ENCODE data around the gene GNS.
"Not testable (repeated sequence)": the region's sequence is repeated elsewhere in the genome, so short reads cannot be mapped to it uniquely, and the experiment has no call there.

The GNS gene

DNA sequence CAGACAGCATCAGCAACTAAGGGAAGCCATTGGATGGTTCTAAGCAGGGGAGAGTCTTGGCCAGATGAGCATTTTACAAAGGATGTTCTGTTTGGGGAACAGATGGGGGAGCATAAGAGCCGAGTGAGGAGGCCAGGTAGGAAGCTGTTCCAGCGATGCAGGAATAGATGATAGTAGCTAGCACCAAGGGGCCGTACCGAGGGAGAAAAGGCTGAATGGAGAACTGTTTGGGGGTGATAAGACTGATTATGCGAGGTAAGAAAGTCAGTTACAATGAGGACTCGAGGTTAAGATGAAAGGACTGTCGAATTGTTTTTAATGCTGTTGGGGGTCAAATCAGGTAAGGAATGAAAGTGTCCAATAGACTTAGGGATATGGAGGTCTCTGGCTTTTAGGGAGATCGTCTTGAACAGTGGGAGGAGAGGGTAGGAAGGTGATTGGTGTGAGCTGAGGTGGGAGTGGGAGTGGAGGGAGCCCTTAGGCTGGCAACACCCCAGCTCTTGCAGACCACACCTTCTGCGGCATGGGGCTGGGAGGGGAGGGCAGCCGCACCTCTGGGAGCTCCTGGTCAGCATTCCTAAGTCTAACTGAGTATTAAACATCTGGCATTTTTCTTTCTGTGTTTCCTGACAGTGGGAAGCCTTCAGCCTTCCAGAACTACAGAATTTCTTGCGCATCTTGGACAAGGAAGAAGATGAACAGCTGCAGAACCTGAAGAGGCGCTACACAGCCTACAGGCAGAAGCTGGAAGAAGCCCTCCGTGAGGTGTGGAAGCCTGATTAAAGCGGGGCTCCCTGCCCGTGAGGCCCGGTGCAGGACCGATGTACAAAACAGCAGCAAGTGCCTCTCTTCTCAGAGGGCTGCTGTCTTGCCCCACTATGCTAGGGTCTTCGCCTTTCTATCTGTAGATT is 64.8 kb downstream of the GNS start:
- no peak for DNase-seq

DNA sequence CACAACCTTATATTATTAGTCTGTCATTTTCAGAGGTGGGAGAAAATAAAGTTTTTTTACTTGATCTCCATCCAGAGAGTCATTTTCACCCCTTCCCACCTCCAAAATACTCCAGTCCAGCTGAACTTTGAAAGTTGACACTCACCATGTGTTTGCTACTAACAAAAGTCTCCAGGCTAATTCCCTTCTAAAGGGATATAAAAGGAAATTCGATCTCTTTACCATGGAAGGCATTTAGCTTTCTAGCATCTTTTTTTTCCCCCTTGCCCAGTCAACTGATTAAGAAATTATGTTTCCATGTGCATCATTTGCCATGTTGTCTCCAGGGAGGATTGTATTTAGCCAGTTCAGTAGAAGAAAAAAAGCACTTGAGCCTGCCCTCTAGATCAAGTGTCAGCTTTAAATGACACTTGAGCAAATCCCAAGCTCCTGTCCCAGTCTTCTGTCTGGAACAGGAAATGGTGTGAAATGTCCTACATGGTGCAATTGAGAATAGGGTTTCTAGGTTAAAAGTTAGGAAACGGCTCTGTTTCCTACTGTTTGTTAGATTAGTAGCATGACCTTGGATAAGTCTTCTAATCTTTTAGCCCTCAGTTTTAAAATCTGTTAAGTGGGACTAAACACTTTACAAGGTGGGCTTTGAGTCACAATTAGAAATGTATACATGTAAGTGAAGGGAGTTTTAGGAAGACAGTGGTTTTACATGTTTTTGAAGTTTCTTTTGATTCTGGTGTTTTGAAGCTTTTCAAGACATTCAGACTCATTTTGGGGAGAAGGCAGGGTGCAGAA is 67.2 kb downstream of the GNS start:
- DNase-seq = no peak

DNA sequence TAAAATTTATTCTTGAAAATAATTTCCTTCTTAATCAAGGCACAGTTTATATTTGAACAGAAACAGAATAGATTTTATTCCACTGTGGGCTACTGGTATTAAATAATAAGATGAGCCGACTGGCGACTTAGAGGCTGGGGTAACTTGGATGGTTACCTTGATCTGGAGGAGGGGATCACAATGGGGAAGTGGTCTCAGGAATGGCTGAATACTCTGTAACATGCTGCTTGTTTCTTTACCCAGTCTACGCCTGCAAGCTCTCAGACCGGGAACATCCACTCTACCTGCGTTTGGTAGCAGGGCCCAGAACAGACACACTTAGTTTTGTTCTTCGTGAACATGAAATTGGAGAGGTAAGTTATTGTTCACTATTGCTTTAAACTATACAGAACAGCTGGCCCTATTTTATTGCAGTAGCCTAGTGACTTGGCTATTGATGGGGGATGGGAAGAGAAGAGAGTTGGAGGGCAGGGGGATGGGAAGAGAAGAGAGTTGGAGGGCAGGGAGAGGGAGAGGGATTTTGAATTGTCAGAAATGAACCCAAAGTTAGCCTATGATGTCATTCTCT is 67.9 kb downstream of the GNS start:
- DNase-seq = no peak

DNA sequence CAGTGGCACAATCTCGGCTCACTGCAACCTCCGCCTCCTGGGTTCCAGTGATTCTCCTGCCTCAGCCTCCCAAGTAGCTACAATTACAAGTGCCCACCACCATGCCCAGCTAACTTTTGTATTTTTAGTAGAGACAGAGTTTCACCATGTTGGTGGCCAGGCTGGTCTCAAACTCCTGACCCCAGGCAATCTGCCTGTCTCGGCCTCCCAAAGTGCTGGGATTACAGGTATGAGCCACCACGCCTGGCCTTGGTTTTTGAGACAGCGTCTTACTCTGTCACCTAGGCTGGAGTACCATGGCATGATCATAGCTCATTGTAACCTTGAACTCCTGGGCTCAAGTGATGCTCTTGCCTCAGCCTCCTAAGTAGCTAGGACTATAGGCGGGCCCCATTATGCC is 69.0 kb downstream of the GNS start:
- not testable (repeated sequence) for DNase-seq

DNA sequence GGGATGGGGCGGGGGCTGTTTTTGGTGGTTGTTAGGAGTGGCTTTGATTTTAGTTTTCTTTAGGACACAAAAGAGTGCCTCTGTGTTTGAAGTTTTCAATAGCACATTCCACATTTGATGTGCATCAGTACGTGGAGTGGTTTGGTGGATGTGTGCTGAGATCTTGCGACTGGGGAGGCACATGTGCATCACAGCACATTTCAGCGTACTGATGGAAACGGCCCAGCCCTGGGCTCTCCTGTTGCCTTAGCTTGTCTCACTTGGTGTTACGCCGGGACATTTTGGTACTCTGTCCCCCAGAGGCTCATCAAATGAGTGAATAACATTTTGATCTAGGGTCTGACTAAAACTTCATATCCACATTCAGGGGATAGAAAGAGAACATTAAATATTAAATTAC is 70.5 kb downstream of the GNS start:
- no peak for DNase-seq

DNA sequence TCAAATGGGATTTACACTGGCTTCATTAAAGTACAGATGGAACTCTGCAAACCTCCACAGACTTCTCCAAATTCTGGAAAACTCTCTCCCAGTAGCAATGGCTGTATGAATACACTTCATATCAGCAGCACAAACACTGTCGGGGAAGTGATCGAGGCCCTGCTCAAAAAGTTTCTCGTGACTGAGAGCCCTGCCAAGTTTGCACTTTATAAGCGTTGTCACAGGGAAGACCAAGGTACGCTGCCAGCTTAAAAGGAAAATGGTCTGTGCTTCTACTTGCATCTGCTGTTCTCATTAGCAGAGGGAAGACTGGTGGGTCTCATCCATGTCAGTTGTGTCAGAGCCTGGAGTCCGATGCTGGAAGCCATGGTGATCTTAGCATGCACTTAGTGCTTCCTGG is 71.0 kb downstream of the GNS start:
- DNase-seq = no peak

DNA sequence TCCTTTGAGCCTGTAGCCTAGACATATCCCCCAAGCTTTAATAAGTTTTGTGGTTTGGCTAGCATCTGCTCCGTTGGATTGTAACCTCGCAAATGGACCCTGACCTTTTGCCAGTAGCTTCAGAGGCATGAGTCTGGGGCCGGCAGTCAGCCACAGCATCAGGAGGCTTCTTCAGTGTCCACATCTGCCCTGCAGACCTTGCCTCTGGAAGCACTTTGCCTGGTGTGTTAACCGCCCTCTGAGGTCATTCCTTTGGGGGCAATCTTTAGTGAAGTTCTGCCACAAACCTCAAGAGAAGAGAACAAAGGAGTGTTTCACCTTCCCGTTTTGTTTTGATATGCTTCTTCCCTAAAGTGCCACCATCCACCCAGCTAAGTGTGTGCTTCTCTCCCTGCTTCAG is 71.4 kb downstream of the GNS start:
- DNase-seq = no peak

DNA sequence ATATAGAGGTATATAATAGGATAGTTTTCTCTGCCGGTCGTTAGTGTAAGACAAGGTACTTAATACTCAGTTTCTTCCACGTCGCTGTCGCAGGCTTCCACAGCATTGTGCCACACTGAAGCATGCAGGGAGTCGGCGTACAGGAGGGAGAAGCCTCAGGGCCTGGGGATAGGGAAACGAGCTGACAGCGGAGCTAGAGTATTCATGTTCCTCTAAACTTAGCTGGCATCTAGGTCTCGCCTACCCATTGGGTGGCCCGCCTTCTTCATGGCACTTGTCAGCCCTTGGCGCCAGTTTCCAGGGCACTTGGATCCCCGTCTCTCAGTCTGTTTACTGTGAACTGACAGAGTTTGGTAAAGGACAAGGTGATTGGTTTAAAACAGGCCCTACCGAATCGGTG is 73.6 kb downstream of the GNS start:
- no peak for DNase-seq

DNA sequence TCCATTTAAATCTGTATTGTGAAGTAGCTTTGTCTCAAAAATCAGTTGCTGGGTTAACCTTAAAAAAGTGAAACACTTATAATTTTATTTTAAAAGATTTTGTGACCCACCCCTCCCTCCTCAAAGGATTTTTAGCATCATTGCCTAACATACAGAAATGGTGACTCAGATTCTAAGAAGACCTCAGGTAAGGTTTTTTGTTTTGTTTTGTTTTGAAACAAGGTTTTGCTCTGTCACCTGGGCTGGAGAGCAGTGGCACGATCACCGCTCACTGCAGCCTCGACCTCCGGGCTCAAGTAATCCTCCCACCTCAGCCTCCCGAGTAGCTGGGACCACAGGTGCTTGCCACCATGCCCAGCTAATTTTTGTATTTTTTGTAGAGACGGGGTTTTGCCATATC is 74.2 kb downstream of the GNS start:
- no peak for DNase-seq

DNA sequence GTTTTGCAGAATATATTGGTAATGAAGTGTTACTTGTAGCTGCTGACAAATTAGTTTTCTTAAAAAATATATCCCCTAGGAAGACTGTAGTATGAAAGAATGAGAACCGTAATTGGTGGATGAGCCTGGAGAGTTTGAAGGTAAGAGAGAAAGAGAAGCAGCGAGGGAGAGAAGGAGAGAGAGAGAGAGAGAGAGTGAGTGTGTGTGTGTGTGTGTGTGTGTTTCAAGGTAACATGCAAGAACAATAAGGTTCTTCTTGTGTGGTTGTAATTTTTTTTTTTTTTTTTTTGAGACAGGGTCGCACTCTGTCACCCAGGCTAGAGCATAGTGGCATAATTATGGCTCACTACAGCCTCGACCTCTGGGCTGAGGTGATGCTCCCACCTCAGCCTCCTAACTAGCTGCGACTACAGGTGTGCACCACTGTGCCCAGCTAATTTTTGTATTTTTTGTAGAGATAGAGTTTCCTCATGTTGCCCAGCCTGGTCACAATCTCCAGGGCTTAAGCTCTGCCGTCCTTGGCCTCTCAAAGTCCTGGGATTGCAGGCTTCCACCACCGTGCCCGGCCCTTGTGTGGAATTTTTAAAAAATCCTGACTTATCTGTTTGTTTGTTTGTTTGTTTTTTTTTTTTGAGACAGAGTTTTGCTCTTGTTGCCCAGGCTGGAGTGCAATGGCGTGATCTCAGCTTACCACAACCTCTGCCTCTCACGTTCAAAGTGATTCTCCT is 75.2 kb downstream of the GNS start:
- no peak for DNase-seq

DNA sequence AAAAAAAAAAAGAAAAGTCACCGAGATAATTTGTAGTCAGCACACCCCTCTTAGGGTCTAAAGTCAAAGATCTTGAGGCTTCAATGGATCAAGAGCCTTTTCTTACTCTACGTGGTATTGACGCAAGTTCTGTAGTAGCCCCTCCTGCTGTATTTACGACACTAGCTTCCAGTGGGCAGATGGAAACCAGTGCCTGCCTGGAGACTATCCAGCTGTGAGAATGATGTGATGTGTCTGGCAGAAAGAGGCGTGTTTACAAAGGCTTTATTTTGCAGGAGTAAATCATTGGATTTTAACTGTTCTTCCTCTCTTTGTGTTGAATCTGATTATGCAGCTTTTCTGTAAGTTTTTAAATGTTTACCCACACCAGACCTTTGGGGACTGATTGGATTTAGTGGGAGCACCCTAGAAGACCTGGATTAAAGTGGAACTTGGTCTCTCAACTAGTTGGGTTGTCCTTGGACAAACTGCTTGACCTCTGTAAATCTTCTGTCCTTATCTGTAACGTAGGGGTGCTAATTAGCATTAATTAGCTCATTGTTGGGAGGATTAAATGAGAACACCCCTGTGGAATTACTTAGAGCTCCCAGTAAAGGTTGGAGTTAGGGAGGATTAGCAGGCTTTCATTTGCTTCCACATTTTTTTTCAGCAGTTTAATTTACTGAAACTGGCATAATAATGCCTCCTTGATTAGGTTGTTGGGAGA is 76.5 kb downstream of the GNS start:
- DNase-seq = peak; percentile 51

DNA sequence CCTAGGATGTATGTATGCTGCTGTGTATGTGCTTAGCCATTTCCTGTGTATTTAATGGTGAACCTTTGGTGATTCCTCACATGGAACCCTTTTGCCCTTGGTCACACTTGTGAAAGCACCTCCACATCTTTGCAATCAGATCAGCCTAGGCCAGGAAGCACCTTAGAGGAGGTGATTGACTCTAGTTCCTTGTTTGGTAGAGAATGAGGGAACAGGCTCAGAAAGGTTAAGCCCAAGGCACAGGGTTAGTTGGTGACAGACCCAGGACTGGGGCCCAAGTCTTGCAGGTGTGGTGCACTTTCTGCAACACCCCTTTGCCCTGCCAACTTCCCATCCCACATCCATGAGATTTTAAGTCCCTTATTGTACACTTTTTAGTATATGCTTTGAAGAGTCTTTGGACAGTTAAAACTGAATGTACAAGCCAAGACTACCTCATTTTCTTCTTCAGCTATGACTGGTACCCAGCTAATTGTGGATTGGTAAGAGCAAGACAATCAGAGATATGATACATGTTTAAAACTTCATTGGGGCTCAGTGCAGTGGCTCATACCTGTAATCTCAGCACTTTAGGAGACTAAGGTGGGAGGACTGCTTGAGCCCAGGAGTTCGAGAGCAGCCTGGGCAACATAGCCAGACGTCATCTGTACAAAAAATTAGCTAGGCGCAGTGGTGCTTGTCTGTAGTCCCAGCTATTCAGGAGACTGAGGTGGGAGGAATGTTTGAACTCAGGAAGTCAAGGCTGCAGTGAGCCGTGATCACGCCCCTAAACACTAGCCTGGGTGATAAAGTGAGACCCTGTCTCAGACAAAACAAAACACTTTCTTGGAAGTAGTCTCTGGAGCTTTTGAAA is 77.8 kb downstream of the GNS start:
- DNase-seq = no peak

DNA sequence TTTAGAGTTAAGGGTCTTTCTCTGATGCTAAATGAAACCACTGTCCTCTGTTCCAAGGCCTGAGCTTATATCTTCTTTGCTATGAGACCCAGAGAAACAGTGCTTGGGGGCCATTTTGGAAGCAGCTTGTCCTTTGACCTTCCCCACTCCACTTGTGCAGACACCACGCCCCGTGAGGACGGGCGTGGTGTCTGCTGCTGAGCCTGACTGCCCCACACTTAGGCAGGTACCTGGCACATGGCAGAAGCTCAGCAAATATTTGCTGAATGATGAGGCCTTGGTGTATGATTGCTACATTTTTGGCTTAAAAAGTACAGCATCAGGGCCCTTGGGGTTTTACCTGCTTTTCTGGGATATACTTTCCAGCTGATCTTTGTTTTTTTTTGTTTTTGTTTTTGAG is 79.0 kb downstream of the GNS start:
- no peak for DNase-seq

DNA sequence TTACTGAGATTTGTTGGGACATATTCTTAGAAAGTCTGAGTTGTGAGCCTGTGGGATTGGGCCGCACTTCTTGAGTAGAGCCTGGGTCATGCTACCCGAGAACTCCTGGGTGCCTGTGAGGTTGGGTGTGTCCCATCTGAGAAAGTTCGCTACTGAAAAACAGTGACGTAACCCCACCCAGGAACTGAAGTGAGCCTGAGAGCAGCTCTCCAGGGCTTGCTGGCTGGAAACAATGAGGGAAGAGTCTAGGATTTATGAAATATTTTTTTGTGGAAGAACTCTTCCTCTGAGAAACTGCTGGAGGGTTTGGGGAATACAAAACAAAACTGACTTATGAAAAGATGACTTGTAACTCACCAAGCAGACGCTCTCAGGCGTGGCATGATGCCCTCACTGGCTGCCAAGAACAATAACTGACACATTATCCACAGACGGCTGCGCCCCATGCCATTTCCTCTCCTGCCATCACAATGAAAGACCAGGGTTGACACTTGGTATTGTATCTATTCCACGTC is 79.7 kb downstream of the GNS start:
- peak; percentile 47 for DNase-seq

DNA sequence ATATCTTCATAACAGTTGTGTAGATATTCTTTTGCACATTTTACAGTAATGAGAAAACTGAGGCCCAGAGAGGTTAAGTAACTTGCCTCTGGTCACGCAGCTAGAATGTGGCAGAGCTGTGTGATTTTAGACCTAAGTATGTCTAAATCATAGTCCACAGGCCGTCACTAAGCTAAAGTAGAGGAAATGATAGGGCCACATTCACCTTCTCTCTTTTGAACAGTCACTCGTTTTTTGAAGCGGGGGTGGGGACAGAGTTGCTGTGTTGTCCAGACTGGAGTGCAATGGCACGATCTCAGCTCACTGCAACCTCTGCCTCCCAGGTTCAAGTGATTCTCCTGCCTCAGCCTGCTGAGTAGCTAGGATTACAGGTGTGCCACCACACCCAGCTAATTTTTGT is 80.4 kb downstream of the GNS start:
- no peak for DNase-seq

DNA sequence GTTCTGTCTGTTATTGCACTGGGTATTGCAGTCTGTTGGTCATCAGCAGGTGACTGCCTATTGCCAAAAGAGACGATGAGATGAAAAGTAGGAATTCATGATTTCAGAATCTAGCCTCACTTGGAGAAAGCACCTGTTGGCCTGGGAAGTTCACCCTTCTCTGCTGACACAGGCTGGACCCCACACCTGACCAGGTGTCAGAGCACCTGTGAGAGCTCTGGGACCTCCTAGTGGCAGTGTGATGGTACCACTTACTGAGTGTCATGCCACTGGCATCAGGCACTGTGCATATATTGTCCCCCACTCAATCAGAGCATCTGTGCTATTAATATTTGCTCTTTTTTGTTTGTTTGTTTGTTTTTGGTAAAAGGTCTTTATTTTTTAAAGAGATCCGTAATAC is 81.0 kb downstream of the GNS start:
- DNase-seq = no peak

DNA sequence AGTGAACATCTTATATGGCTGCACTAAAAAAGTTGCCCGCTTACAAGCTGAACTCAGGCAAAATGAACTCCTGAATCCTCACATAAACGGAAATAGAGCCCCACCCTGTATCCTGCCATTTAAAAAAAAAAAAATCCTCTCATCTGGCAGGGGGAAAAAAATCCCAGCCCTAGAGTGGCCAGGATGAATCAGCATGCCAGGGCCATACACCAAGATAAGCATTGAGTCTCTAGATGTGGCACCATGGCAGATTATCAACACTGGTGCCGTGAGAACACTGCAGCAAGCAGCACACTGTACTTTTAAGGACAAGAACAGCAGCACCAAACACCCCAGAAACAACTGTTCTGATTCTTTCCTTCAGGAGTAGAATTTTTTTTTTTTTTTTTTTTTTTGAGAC is 83.4 kb downstream of the GNS start:
- peak; percentile 26 for DNase-seq

DNA sequence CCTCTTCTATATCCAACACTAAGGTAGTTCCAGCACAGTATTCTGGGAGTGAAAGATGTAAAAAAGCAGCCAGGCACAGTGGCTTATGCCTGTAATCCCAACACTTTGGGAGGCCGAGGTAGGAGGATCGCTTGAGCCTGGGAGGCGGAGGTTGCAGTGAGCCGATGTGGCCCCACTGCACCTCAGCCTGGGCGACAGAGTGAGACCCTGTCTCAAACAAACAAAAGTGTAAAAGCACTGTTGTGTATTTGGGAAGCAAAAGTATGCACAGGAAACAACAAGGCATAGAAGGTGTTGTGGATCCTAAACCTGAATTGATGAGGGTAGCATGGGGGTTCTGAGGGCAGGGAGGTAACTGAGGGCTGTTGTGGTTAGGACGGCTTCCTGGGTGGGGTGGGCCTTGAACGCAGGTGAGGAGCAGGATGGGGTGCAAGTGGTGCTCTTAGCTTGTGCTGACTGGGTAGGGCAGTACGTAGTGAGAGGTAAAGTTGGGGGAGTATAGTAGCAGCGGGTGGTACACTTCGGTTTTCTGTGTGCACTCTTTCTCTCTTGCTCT is 84.8 kb downstream of the GNS start:
- no peak for DNase-seq

DNA sequence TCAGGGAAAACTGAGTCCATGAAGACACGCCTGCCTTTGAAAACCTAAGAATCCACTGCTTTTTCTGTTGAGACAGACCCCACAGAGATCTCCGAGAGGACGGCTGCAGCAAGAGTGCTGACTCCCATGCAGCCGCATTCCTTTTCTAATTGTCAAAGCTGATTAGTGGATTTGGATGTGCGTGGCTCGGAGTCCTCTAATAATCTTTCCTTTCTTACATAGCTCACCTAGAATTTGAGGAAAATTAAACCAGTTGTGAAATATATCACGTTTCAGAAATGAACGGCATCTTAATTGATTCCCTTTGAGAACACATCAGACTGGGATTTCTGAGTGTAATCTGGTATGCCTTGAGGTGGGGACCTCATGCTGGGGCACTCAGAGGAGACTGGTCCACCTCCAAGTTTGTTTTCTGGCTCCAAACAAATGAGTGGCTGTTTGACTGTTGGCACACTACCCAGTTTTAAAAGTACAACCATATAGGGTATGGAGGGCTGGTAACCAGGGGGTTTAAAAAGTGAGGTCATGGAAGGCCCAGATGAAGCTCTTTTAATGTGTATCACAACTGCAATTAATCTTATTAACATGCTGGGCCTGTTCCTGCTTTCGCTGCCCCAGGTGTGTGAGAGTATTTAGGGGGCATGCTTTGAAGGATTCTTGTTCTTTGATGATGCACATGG is 85.6 kb downstream of the GNS start:
- peak; percentile 76 for DNase-seq

DNA sequence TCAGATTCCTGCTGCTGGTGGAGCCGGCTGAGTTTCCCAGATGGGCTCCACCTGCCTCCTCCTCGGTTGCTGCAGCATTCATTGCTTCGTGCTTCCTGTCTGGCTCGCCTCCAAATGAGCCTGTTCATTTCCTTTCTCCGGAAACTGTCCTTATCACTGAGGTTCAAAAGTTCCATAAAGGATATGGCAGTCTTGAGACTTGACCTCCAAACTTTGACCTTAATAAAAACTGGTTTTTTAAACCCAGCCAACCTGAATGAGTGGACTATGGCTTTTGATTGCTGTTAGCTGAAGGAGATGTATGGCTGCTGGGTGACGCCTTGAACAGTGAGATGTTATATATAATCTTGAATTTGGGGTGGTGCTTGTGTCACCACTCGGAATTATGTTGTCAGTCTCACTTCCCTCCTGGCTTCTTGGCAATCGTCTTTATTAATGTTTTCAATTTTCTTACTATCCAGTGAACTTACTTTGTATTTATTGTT is 86.2 kb downstream of the GNS start:
- DNase-seq = peak; percentile 60

All from fibroblast of skin of right biceps (primary cell).